HG03095 (cell line): ENCODE data around the gene GIGYF2.
"Not testable (repeated sequence)": the region's sequence is repeated elsewhere in the genome, so short reads cannot be mapped to it uniquely, and the experiment has no call there.

Experiments
- ATAC-seq: cut with Tn5 transposase; IDR thresholded peaks from one replicate; pipeline ENCODE4 v1.9.1; 2021; ENCODE audit warnings: moderate library complexity; ENCODE audit not compliant: unreplicated experiment

GIGYF2 gene, protein sequence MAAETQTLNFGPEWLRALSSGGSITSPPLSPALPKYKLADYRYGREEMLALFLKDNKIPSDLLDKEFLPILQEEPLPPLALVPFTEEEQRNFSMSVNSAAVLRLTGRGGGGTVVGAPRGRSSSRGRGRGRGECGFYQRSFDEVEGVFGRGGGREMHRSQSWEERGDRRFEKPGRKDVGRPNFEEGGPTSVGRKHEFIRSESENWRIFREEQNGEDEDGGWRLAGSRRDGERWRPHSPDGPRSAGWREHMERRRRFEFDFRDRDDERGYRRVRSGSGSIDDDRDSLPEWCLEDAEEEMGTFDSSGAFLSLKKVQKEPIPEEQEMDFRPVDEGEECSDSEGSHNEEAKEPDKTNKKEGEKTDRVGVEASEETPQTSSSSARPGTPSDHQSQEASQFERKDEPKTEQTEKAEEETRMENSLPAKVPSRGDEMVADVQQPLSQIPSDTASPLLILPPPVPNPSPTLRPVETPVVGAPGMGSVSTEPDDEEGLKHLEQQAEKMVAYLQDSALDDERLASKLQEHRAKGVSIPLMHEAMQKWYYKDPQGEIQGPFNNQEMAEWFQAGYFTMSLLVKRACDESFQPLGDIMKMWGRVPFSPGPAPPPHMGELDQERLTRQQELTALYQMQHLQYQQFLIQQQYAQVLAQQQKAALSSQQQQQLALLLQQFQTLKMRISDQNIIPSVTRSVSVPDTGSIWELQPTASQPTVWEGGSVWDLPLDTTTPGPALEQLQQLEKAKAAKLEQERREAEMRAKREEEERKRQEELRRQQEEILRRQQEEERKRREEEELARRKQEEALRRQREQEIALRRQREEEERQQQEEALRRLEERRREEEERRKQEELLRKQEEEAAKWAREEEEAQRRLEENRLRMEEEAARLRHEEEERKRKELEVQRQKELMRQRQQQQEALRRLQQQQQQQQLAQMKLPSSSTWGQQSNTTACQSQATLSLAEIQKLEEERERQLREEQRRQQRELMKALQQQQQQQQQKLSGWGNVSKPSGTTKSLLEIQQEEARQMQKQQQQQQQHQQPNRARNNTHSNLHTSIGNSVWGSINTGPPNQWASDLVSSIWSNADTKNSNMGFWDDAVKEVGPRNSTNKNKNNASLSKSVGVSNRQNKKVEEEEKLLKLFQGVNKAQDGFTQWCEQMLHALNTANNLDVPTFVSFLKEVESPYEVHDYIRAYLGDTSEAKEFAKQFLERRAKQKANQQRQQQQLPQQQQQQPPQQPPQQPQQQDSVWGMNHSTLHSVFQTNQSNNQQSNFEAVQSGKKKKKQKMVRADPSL (N-terminal part only)

DNA sequence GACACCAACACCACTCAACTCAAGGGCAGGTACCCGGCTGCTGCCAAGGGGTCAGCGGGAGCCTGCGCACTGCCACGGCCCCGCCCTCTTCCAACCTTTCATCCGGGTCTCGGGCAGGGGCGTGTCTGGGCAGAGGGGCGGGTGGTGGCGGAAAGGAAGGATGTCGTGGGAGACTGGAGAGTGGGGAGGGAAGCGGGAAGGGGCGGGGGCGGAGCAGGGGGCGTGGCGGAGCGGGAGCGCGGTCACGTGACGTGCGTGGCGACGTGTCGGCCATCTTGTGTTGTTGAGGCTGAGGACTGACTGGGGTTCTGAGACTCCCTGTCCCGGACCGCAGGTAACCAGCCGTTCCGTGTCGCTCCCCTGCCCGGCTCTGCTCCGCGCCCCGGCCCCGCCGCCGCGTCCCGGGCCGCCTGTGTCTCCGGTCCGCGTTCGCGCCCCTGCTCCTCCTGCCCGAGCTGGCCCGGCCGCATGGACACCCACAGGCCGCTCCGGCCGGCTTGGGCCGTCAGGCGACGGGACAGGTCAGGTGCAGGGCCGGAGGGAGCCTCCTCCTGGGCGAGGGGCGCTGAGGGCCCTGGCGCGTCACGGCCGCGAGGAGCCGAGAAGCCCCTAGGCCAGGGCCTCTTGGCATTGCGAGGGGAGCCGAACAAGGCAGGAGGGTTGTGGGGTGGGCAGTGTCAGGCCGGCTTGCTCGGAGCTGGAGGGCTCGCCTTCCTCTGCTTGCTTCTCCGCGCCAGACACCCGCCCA is at the start of gene GIGYF2:
Gene GIGYF2, plus strand, starts transcription at position 273 of the 748 bp plus-strand sequence. CDS start 37,867 bp downstream, outside the sequence.
- ATAC-seq, result peak; percentile 66

DNA sequence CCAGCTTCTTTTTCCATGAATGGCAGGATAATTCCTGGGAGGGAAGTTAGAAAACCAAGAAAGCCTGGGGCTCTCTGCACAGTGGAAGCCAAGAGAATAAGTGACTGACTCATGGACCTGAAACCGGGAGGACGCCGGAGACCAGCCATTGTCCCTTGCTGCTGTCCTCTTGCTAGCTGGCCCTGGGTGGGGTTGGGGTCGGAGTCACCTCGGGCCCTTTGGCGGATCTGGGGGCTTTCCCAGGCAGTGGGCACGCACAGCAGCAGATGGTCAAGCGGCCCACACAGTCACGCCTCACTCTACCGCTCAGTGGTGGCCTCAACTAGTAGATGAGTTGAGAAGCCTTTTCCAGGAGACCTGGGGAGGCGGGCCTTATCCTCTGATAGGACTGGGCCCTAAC is 48.1 kb upstream of the GIGYF2 start:
- ATAC-seq, result no peak

DNA sequence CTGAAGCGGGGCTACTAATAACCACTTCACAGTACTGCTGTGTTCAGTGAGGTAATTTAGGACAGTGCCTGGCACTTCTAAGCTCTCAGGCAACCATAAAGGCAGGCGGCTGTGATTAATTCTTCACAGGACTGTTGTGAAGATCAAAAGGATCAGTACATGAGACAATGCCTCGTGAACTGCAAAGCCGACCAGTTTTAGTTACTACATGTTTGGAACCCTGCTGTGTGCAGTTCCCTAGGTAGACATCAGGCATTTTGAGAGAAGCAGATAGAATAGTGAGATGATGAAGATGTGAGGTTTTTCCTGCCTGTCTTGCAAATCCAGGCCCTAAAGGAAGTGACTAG is 44.7 kb upstream of the GIGYF2 start:
- no peak for ATAC-seq

DNA sequence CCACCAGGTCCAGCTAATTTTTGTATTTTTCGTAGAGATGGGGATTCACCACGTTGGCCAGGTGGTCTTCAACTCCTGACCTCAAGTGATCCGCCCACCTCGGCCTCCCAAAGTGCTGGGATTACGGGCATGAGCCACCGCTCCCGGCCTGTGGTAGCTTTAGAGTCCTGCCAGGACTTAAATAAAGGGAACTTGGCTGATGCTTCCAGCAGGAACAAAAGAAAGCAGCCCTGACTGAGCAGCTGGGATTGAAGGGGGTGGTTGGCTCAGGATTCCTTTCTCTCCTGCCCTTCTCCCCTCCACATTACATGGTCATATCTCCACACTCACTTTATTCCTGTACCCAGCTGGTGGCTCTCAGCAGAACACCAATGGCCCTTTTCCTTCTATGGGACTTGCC is 43.7 kb upstream of the GIGYF2 start:
- ATAC-seq, result no peak

DNA sequence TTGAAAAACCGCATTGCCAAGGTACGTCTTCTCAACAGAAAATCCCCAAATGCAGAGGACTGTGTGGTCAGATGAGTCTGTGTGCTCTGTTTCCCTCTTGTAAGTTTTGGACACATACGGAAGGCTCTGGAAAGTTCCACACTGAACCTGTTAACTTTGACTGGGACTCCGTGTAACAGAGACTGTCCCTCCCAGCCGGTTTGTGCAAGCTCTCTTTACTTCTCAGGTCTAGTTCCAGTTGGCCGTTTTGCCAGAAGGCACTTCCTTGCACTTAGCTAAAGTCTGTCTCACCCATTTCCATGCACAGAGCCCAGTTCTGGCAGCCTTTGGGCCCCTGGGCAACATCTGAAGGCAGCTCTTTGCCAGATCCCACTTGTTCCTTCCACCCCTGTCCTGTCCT is 41.7 kb upstream of the GIGYF2 start:
- no peak for ATAC-seq

DNA sequence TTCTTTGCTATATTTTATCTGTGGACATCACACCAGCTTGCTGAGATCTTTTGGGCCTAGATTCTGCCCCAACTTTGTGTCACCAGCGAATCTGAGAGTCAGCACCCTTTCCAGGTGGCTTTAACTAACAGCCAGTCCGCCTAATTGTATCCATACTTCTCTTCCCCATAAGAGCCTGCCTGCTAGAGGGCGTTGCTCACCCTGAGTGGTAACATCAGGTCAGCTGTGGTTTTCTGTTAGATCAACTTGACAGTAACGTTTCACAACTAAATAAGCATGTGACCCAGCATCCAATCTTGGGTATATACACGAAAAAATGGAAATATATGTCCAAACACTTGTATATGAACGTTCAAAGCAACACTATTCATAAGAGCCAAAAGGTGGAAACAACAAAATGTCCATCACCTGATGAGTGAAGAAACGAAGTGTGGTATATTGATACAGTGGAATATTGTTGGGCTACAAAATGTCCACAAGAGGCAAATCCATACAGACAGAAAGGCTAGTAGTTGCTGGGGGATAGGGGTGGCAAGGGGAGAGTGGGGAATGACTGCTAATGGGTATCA is 38.8 kb upstream of the GIGYF2 start:
- ATAC-seq, result no peak

DNA sequence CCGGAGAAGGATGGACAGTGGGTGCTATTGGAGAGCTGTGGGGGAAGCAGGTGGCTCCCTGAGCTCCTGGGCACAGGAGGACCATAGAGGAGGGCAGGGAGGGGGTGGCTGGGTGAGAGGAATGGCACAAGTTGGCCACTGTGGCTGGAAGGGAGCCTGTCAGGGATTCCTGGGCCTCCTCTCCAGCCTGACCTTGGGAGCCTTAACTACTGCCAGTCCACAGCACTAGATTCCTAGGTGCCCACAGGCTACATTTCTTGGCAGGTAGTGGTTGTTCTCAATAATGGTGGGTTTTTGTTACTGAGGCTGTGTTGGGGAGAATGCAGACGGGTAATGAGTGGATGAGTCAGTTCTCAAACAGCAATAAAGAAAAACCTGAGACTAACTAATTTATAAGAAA is 37.8 kb upstream of the GIGYF2 start:
- ATAC-seq, result no peak

DNA sequence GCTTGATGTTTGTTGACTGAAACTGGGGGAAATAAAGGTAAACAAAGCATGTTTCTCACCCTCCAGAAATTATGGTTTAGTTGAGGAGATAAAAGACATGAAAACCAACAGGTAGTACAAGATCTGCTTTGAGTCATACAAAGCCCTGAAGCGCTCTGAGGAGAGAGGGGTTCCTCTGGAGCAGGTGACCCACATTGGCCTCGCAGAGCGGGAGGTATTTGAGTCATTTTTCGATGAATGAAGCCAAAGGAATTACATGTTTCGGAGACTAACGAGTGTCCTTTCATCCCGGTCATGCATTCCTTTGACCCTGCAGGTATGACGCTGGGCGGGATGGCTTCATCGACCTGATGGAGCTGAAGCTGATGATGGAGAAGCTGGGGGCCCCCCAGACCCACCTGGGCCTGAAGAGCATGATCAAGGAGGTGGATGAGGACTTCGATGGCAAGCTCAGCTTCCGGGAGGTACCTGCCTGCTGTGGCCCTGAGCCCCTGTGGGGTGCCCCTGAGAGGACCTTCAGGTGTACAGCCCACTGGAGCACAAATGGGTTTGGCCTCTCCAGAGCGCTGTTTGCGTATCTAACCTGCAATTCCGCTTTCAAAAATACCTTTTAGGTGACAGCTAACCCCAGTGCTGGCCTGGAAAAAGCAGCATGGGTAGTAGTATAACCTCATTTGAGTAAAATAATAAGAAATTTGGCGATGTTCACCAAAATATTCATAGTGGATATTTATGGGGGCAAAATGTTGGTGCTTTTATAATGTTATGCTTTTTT is 34.5 kb upstream of the GIGYF2 start:
- ATAC-seq, result no peak

DNA sequence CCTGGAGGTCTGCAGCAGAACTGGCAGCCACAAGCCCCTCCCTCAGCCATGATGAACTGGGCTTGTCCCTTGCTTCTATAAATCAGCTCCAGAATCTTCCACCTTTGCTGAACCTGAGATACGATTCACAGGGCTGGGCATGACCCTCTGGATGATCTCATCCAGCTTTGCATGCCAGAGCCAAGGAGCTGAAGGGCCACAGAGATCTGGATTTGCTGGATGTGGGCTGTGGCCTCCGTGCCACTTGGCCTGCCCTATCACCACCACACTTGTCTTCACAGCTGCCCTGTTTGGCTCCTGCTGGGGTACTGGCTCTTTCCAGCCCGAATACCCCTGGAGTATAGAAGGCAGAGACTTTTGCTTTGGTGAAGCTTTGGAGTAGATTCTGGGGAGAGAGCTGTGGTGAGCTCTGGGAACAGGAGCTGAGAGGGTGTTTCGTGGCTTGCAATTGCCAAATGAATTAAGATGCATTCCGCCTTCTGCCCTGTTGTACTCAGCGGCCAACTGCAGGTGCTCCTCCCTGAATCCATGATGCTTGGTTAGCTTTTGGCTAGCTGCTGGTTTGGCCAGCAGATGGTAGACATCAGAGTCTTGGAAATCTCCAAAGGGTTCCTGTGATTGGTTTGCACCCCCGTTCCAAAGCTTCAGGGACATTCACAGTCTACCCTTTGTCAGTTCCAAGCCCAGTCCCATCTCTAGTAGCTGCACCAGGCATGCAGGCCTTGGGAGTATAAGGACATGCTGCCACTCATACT is 30.9 kb upstream of the GIGYF2 start:
- ATAC-seq, result no peak

DNA sequence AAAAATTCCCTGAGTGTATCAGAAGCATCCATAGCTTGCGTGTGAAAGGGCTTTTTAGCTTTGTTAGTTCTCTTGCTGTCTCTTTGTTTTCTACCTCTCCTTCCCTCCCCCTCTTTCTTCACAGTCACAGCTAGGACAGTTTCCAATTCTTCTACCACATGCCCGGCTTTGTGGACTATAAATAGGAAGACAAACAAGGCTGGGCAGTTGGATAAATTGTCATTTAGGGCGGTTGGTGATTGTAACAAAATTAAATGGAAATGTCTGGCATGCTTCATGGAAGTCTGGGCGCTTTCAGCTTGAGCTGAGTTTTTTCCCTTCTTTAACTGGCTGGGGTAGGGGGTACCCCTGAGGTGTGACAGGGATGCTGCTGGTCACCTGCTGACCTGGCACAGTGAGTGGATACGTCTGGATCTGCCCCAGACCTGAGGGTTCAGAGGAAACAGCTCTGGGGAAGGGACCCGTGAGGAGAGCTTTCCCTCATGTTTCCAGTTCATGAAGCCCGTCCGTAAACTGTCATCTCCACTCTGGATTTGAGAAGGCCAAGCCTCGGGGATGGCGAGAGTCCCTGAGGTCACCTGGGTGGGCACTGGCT is 29.0 kb upstream of the GIGYF2 start:
- ATAC-seq, result no peak

DNA sequence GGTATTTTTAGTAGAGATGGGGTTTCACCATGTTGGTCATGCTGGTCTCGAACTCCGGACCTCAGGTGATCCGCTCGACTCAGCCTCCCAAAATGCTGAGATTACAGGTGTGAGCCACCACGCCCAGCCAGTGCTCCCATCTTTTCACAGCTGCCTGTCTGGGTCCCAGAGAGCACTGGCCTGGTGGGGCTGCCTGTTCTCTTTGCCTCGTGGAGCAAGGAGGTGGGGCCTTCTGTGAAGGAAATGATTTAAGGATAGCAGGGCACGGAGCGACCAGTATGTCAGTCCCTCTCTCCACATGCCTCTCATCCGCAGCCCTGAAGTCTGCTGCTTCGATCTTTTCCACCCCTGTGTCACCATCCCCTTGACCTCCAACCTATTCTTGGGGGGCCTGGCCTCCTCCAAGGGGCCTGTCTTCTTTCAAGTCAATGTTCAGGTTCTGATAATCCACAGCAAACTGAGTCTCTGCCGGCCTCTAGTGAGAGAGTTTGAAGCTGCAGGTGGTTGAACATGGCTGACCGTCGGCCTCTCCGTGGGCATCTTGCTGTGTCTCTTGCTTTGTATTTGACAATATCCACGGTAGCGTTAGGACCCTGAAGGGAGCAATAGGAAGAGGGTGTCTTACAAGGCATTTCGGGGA is 28.2 kb upstream of the GIGYF2 start:
- no peak for ATAC-seq

DNA sequence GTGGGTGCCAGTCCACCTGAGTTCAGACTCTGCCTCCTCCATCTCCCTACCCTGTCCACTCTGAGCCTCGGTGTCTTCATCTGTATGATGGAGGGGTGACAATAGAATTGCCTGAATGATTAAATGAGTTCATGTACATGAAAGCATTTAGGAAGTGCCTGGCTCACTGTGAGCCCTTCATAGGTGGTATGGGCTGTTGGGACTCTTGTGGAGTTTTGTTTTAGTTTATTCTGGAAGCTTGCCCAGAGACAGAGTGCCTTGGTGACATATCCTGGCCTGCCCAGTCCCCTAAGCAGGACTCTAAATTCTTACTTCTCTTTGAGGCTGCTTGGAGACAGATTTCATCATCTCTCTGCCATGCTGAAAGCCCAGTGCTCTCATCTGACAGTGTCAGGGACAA is 24.5 kb upstream of the GIGYF2 start:
- no peak for ATAC-seq

DNA sequence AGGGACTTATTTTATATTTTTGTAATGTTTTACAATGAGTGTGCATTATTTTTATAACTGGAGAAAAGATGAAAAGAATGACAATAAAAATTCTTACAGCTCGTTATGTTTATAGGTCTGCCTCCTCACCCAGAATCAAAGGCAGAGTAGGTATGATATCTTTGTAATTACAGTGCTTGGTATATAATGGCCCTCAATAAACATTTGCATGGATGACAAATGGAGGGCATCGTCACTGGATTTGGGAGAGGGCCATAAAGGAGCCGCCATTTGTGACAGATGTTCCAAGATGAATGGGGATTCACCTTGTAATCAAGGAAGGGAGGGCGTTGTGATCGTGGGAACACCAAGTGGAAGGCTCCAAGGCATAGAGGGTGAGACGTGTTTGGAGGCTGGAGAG is 22.6 kb upstream of the GIGYF2 start:
- no peak for ATAC-seq

DNA sequence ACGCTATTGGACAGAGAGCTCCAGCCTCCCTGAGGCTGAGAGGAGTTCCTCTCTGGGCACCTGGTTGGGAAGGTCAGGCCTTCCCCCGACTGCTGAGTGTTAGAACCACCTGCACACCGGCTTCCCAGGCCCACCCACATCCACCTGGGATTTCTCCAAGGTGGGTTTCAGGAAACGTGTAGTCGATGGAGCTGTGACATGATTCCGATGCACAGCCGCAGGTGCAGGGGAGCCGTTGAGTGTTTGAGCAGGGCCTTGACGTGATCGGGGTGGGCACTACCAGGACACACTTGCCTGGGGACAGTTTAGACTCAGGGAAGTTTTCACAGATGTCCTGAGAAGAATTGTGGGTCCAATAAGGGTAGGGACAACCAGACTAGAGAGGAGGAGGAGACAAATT is 21.8 kb upstream of the GIGYF2 start:
- ATAC-seq, result no peak

DNA sequence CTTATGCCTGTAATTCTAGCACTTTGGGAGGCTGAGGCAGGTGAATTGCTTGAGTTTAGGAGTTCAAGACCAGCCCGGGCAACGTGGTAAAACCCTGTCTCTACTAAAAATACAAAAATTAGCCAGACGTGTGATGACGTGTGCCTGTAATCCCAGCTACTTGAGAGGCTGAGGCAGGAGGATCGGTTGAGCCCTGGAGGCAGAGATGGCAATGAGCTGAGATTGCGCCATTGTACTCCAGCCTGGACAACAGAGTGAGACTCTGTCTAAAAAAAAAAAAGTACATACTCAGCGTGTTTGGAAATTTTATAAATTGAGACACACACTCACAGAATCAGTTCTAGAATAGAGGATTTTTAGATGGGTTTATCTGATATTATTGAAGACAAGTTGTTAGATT is 17.1 kb upstream of the GIGYF2 start:
- ATAC-seq, result no peak

DNA sequence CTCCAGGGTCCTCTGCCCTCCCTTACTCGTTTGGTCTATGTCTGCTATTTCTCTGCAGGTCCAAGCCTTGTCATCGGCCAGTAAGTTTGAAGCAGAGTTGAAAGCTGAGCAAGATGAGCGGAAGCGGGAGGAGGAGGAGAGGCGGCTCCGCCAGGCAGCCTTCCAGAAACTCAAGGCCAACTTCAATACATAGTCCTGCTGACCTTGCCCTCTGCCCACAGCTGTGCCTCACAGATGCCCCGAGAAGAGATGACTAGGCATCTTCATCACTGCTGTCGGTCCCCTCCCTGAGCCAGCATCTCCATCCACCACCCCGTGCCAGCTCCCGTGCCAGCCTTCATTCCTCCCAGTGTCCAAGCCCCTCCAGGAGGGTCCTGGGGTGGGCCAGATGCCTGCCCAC is 15.6 kb upstream of the GIGYF2 start:
- ATAC-seq, result no peak

DNA sequence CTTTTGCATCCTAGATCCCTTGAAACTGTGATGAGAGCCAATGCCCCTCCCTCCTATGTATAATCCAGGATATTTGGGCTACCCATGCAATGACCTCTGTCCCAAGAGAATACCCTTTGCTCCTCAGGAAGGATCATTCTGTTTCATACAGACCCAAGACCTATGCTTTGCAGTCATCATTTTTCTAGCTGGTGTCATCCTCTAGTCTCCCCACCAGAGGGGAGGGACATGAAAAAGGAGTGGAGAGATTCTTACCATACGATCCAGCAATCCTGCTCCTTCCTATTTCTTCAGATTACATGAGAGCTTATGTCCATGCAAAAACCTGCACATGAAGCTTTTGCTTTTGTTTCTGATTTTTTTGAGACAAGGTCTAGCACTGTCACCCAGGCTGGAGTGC is 13.8 kb upstream of the GIGYF2 start:
- no peak for ATAC-seq

DNA sequence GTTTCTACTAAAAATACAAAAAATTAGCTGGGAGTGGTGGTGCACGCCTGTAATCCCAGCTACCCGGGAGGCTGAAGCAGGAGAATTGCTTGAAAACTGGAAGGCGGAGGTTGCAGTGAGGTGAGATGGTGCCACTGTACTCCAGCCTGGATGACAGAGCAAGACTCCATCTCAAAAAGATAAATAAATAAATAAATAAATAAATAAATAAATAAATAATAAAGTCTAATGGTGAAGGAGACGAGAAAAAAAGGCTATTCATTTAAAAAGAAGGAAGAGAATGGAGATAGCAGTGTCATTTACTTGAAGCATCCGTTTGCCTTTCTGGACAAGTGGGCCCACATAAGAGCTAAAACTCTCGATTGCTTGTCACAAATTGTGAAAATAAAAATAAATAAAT is 11.7 kb upstream of the GIGYF2 start:
- ATAC-seq, result not testable (repeated sequence)
